Epithelial cell of proximal tubule (primary cell): ENCODE measurements around the gene AFAP1. TPM values are rescaled to one million over a fixed set of nuclear protein-coding genes. Genes with fewer than 3 reads are reported as not detected.

Experiments
- DNase-seq: peaks from one replicate; pipeline ENCODE4 v3.0.0-alpha.2; 2011; ENCODE audit warnings: low read depth
- H3K4me3 ChIP-seq: 2 replicates; pipeline ENCODE4 v1.5.1; 2011; ENCODE audit warnings: low read depth, mild to moderate bottlenecking, low read length
- total RNA-seq: library from RNA; depleted of rRNA; stranded (reverse); fragments of >200 nt; gene quantifications from 2 replicates; pipeline ENCODE4 v1.2.3, GENCODE V29; 2015
- TF ChIP-seq, protein P1 (sequence below): conservative IDR thresholded peaks from 2 replicates; pipeline ENCODE4 v1.5.1; 2012; ENCODE audit warnings: low read depth, mild to moderate bottlenecking, low read length

Gene AFAP1
- total RNA-seq, 1 donor from 2014 or later: 26.2 TPM

DNA sequence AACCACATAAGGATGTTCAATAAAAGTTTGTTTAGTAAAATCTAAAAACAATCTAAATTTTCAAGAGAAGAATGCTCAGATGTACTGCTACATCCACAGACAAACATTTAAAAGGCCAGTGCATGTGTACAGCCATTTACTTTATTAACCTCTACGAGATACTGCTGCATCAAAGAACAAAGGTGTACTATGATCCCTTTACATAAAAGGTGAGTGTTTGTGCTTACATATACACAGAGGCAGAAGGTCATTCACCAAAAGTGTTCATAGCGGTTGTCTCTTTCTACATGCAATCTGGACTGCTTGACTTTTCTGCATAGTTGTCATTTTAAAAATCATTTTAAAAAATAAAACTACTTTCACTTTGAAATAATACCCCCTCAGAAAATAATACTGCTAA is 81.7 kb downstream of the AFAP1 start:
- TF ChIP-seq, protein P1, sequence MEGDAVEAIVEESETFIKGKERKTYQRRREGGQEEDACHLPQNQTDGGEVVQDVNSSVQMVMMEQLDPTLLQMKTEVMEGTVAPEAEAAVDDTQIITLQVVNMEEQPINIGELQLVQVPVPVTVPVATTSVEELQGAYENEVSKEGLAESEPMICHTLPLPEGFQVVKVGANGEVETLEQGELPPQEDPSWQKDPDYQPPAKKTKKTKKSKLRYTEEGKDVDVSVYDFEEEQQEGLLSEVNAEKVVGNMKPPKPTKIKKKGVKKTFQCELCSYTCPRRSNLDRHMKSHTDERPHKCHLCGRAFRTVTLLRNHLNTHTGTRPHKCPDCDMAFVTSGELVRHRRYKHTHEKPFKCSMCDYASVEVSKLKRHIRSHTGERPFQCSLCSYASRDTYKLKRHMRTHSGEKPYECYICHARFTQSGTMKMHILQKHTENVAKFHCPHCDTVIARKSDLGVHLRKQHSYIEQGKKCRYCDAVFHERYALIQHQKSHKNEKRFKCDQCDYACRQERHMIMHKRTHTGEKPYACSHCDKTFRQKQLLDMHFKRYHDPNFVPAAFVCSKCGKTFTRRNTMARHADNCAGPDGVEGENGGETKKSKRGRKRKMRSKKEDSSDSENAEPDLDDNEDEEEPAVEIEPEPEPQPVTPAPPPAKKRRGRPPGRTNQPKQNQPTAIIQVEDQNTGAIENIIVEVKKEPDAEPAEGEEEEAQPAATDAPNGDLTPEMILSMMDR: no peak
- no peak for DNase-seq

DNA sequence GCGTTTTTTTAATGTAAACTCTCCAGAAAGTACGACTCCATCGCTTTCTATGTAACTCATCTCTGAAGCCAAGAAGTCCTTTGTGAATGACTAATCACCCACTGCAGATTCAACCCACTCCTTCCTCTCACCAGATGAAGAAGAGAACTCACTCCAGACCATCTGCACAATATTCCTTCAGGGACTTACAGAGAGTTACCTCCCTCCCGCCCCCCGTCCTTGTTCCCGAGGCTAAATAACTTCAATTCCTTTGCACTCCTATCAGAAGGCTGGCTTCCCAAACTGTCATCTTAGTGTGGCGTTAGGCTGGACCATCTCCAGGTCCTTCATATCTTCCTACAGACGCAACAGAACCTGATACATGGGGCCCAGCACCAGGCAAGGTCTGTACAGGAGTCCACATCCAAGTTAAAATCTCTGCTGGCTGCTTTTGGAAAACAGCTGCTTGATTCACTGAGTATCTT is 82.4 kb downstream of the AFAP1 start:
- DNase-seq: no peak
- no peak overlapping the region for H3K4me3 ChIP-seq
- TF ChIP-seq, protein P1: no peak

More for the DNA sequence above, 81.7 kb downstream of the AFAP1 start:
- no peak overlapping the region for H3K4me3 ChIP-seq

DNA sequence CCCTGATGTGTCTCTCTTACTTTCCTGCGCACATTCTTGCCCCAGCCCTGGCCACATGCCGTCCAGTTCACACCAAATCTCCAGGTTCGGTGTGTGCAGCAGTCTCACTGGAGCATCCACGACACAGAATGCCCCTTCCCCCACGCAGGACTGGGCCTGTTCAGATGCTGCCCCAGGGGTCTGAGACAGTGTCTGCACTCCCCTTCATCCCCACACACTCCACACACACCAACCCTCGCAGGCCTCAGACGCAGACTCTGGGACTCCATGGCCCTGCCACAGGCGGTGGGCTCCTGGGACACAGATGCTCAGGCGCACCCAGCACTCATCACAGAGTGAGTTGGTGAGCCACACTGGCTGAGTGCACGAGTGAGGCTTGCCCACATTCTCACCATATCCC is 83.9 kb downstream of the AFAP1 start:
- no peak overlapping the region for H3K4me3 ChIP-seq
- DNase-seq: no peak
- TF ChIP-seq, protein P1: no peak

DNA sequence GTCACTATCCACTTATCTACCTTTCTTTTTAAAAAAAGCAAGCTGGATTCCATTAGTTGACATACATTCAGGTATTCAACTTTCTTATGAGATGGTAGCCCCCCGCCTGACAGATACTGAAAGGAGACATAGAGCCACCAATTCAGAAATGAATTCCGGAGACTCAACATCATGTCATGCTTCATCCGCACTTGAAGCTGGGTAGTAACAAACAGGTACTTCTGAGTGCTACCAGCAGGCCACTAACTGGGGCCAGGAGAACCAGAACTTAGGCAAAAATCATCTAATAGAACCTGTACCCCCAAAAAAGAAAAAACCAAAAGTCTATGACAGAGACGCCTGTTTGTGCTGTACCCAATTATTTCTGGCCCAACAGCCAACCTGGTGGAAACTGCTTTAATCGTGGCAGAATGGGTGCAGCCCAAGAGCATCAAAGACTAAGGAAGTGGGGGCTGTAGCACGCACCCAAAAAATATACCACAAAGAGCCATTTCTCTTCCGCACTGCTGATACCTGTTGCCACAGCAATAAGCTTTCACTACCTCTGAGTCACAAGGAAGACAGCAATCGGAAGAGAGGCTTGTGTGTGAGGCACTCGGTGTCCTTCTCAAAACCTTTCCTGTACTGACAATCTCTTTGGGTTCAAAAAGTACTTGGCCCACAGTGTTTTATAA is 84.8 kb downstream of the AFAP1 start:
- TF ChIP-seq, protein P1: no peak
- H3K4me3 ChIP-seq: no peak overlapping the region

DNA sequence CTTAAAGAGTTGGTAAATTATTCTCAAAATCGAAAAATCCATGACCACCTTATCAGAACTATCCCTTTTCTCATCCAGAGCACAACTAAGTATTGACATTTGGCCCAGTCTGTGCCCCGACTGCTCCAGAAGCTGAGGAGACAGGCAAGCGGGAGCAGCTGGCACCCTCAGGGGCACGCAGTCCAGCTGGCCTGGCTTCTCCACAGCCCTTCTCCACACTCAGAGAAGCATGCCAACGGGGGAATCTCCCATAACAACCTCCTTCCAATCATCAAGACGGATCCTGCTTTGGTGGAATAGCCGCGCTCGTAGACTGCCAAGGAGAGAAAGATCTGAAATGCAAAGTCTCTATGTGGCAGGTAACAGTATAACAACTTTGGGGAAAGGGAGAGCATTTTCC is 85.4 kb downstream of the AFAP1 start:
- H3K4me3 ChIP-seq: no peak overlapping the region
- no peak for DNase-seq
- TF ChIP-seq, protein P1: no peak

More for the DNA sequence above, 84.8 kb downstream of the AFAP1 start:
- DNase-seq: no peak

DNA sequence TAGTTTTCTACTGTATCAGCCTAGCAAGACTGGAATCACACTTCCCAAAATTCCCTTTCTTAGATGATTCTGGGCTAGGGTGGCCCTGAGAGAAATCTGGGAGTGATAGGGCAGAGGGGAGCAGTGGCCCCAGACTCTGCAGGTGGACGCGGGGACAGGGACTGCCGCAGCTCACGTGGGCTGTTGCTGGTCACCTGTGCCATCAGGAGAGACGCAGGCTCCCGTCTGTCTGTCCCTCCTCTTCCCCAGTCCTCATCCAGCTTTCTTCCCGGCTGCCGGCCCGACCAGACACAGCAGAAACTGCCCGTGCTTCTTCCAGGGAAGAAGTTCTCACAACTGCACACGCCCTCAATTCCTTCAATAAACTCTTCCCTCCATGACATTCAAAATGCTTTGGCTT is 86.4 kb downstream of the AFAP1 start:
- H3K4me3 ChIP-seq: no peak overlapping the region
- TF ChIP-seq, protein P1: no peak
- DNase-seq: no peak
